K562 (cell line): ENCODE results near the gene HNMT. TPM values are rescaled to one million over a fixed set of nuclear protein-coding genes. Genes with fewer than 3 reads are reported as not detected.

Experiments
- ASH1L ChIP-seq: fragments of 450-650 bp; IDR thresholded peaks from 2 replicates; pipeline ENCODE4 v1.6.1; 2018; ENCODE audit warnings: borderline replicate concordance, mild to moderate bottlenecking, low read depth; ENCODE audit not compliant: partially characterized antibody
- BACH1 ChIP-seq: fragments of 200-800 bp; sonication (Bioruptor generic); IDR thresholded peaks from 2 replicates; pipeline ENCODE4 v1.6.1; 2016; ENCODE audit warnings: missing genetic modification characterization, missing compliant biosample characterization
- C11orf30 ChIP-seq: fragments of 450-650 bp; IDR thresholded peaks from 2 replicates; pipeline ENCODE4 v1.6.1; 2016; ENCODE audit warnings: low read depth, mild to moderate bottlenecking
- FOXJ3 ChIP-seq: sonication (generic); formaldehyde crosslinking; IDR thresholded peaks from 2 replicates; pipeline ENCODE4 v1.4.0; 2020; ENCODE audit warnings: mild to moderate bottlenecking, missing genetic modification reagents
- HNRNPK ChIP-seq: fragments of 200-400 bp; formaldehyde crosslinking; IDR thresholded peaks from one replicate; pipeline ENCODE4 v1.6.1; 2018; ENCODE audit warnings: mild to moderate bottlenecking, low read depth, low read length; ENCODE audit not compliant: poor library complexity, severe bottlenecking
- ILK ChIP-seq: fragments of 450-650 bp; IDR thresholded peaks from 2 replicates; pipeline ENCODE4 v1.6.1; 2016; ENCODE audit warnings: missing genetic modification characterization, low read depth, mild to moderate bottlenecking, missing compliant biosample characterization, moderate library complexity, borderline replicate concordance
- LARP7 ChIP-seq: fragments of 450-650 bp; IDR thresholded peaks from 2 replicates; pipeline ENCODE4 v1.6.1; 2016
- MAX ChIP-seq: sonication (generic); formaldehyde crosslinking; IDR thresholded peaks from 2 replicates; pipeline ENCODE4 v1.9.0; 2022; ENCODE audit warnings: mild to moderate bottlenecking, missing genetic modification reagents
- NEUROD1 ChIP-seq: fragments of 150-350 bp; IDR thresholded peaks from 2 replicates; pipeline ENCODE4 v1.6.1; 2014; ENCODE audit warnings: borderline replicate concordance, low read length, low read depth; ENCODE audit not compliant: partially characterized antibody
- NKRF ChIP-seq: fragments of 450-650 bp; IDR thresholded peaks from 2 replicates; pipeline ENCODE4 v1.6.1; 2016; ENCODE audit warnings: borderline replicate concordance
- NR3C1 ChIP-seq: sonication (generic); formaldehyde crosslinking; IDR thresholded peaks from 2 replicates; pipeline ENCODE4 v1.8.1; 2022; ENCODE audit warnings: missing genetic modification reagents
- SMARCA4 ChIP-seq: fragments of 450-650 bp; IDR thresholded peaks from 2 replicates; pipeline ENCODE4 v1.6.1; 2016
- SMARCE1 ChIP-seq: fragments of 450-650 bp; IDR thresholded peaks from 2 replicates; pipeline ENCODE4 v1.7.1; 2016; ENCODE audit warnings: mild to moderate bottlenecking
- SRF ChIP-seq, 2 experiments: fragments of 250-450, 450-650 bp in 1 of 2; sonication (Bioruptor Pico) in 1 of 2; sonication (generic) in 1 of 2; formaldehyde crosslinking; IDR thresholded peaks; 2 replicates each; pipeline versions ENCODE4 v1.5.0 to v1.5.1; 2020 to 2022; ENCODE audit warnings: mild to moderate bottlenecking in 1 of 2, missing genetic modification reagents in 1 of 2
- XRCC4 ChIP-seq: IDR thresholded peaks from one replicate; pipeline ENCODE4 v1.6.1; 2011; ENCODE audit not compliant: insufficient read depth, insufficient read length; ENCODE audit errors: extremely low read depth
- ZMIZ1 ChIP-seq, 2 experiments: fragments of 150-350 bp in 1 of 2; IDR thresholded peaks; 2 replicates each; pipeline ENCODE4 v1.6.1; 2012 to 2016; ENCODE audit warnings: low read depth in 2 of 2, low read length in 2 of 2, mild to moderate bottlenecking in 1 of 2, moderate library complexity in 1 of 2
- ZNF518B ChIP-seq: fragments of 250-450 bp; sonication (Bioruptor Pico); IDR thresholded peaks from 2 replicates; pipeline ENCODE4 v1.5.0; 2021; ENCODE audit warnings: mild to moderate bottlenecking, moderate library complexity
- ZNF766 ChIP-seq: fragments of 200-800 bp; sonication (Bioruptor generic); conservative IDR thresholded peaks from 2 replicates; pipeline ENCODE4 v1.6.1; 2016; ENCODE audit warnings: missing genetic modification characterization, missing compliant biosample characterization
- polyA plus RNA-seq, 8 experiments: library from polyadenylated mRNA; depleted of rRNA in 4 of 8; stranded (reverse) in 5 of 8; unstranded in 3 of 8; fragments of >200 nt; fragmentation: Nextera tagmentation in 2 of 8; fragmentation: Illumina TruSeq in 1 of 8; extraction: Ambion mirVana in 2 of 8; extraction: Trizol in 1 of 8; gene quantifications; 2 replicates each; pipeline versions ENCODE4 v1.2.1 to v1.2.3, GENCODE V29; 2011 to 2014; ENCODE audit warnings: inconsistent platforms in 1 of 8, missing spikeins in 1 of 8
- total RNA-seq, 7 experiments: library from RNA; depleted of rRNA in 6 of 7; stranded (reverse); fragments of >200 nt in 6 of 7; fragmentation: Illumina TruSeq in 2 of 7; extraction: Trizol in 2 of 7; gene quantifications; 2 replicates each; pipeline versions ENCODE4 v1.2.1 to v1.2.3, GENCODE V29; 2011 to 2021; ENCODE audit warnings: low replicate concordance in 1 of 7

The HNMT gene
- total and polyA plus RNA-seq, 9 of the 15 experiments (the other 6 are each of a cell fraction or from before 2014, with no cell fraction given): 3.1 to 10.9 (median 5.3) TPM

GRCh38 chr2:138018866-138019688 lies 54.8 kb downstream of the HNMT start (continued):
- TF ChIP-seq ZMIZ1 (IDR thresholded peaks at IDR 0.05; ENCODE audit: low read depth in 2 of 2, low read length in 2 of 2) (0 out of 4 replicates have a peak, but pooled peaks of 1 of the 2 experiments have one; percentile 47), XRCC4 (no peak), SMARCA4 (peak; percentile 92), SMARCE1 (peak; percentile 82), NR3C1 (CRISPR knock-in tag) (no peak), C11orf30 (peak; percentile 59; the same call in 1 of the 2 replicates), LARP7 (no peak), ASH1L (no peak), NEUROD1 (peak; percentile 52), ILK (tag) (no peak), MAX (CRISPR knock-in tag) (peak; percentile 49; the same call in 1 of the 2 replicates), ZNF518B (no peak), BACH1 (tag) (no peak), ZNF766 (CRISPR knock-in tag) (0 out of 2 replicates have a peak, but pooled peaks have one; percentile 44), SRF (CRISPR knock-in tag; IDR thresholded peaks at IDR 0.05) (peak in 1 of 2 experiments; percentile 65; a peak in 1 of 4 replicates), FOXJ3 (CRISPR knock-in tag) (no peak), HNRNPK (no peak), NKRF (no peak)
